ENCODE measurements around the gene WNT6. TPM values are rescaled to one million over a fixed set of nuclear protein-coding genes. Genes with fewer than 3 reads are reported as not detected.

WNT6 gene
- total RNA-seq, 4 donors from 2014 or later: 0.73 to 0.76 TPM; not detected in 2

DNA sequence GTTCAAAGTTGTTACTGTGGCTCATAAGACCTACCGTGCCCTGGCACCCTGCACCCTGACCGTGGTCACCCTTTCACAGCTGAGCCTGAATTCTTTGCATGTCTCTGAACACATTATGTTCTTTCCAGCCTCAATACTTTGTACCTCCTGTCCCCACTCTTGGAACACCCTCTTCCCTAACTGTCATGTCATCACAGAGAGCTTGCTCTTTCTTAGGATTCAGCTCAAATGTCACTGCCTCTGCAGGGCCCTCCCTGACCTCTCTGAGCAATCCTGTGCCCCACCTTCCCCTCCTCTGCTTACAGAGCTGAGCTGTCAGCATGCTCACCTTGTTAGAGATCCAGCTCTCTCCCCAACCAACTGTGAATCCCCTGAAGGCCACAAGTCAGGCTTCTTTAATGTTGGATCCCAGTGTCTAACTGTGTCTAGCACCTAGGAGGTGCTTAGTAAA lies 43.0 kb upstream of the WNT6 start:
- WGBS, 2 donors: 82 to 96% methylated on average over 2 of the region's 2 CpGs
- H3K4me1 ChIP-seq: peaks cover 0 to 8% (median 0%) of the 10 kb centered on the region in 3 donors

GRCh38 chr2:218819093-218819492 lies 40.5 kb upstream of the WNT6 start:
- no peaks in the 10 kb centered on the region for H3K9me3 ChIP-seq

More for the DNA sequence above, 43.0 kb upstream of the WNT6 start:
- Histone ChIP-seq H3K9me3 (no peaks in the 10 kb centered on the region), H3K4me3 (no peak overlapping the region), H3K27me3 (no peaks in the 10 kb centered on the region), H3K36me3 (peaks cover 0 to 64% (median 6%) of the 10 kb centered on the region in 3 donors), H3K27ac (no peak overlapping the region)
- intact Hi-C loops (cut with DNase I): no loop called here
- DNase-seq: no peak
- TF ChIP-seq CTCF (IDR thresholded peaks at IDR 0.05): no peak
- no peak for TF ChIP-seq POLR2A (IDR thresholded peaks at IDR 0.05)

DNA sequence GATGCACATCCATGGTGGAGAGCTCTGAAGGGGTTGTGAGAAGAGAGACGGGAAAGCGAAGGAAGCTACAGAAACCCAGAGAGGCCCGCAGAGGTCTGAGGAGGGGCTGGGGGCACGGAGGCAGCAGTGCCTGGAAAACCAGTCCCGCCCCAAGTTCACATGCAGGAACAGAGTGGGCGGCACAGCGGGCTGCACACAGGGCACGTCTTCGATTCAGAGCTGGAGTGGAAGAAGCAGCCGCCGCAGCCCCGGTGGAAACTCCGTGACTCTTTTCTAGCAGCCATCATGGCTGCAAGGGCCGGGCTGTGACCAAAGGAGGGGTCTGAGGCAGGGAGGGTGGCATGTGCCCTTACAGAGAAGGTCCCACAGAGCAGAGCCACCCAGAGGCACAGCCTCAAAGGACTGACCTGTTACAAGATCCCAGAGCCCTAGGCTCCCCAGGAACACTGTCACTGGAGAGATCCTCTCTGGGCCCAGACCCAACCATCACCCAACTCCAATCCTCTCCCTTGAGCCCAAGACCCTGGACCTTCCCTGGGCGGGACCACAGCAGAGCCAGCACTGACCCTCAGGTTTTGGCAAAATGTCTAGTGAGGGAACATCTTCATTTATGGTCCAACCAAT lies 38.7 kb upstream of the WNT6 start:
- 86 to 91% methylated on average over 9 to 10 of the region's 15 CpGs for WGBS, 2 donors
- intact Hi-C loops (cut with DNase I): no loop called here
- no peak overlapping the region for H3K27ac ChIP-seq
- no peak overlapping the region for H3K4me3 ChIP-seq
- H3K4me1 ChIP-seq: no peaks in the 10 kb centered on the region
- no peaks in the 10 kb centered on the region for H3K9me3 ChIP-seq
- TF ChIP-seq CTCF (IDR thresholded peaks at IDR 0.05) (no peak), POLR2A (IDR thresholded peaks at IDR 0.05) (no peak)
- H3K36me3 ChIP-seq: peaks cover 0 to 27% (median 0%) of the 10 kb centered on the region in 3 donors
- H3K27me3 ChIP-seq: no peaks in the 10 kb centered on the region
- no peak for DNase-seq

More at GRCh38 chr2:218819093-218819492, 40.5 kb upstream of the WNT6 start:
- no peak overlapping the region for H3K27ac ChIP-seq
- no peak for DNase-seq
- H3K36me3 ChIP-seq: peaks cover 0 to 44% (median under 1%) of the 10 kb centered on the region in 3 donors
- no peak overlapping the region for H3K4me3 ChIP-seq
- intact Hi-C loops (cut with DNase I): no loop called here
- no peak for TF ChIP-seq POLR2A (IDR thresholded peaks at IDR 0.05)
- no peak for TF ChIP-seq CTCF (IDR thresholded peaks at IDR 0.05)
- 86 to 91% methylated on average over 7 of the region's 7 CpGs for WGBS, 2 donors
- no peaks in the 10 kb centered on the region for H3K27me3 ChIP-seq
- peaks cover 0 to 8% (median 0%) of the 10 kb centered on the region in 3 donors for H3K4me1 ChIP-seq

DNA sequence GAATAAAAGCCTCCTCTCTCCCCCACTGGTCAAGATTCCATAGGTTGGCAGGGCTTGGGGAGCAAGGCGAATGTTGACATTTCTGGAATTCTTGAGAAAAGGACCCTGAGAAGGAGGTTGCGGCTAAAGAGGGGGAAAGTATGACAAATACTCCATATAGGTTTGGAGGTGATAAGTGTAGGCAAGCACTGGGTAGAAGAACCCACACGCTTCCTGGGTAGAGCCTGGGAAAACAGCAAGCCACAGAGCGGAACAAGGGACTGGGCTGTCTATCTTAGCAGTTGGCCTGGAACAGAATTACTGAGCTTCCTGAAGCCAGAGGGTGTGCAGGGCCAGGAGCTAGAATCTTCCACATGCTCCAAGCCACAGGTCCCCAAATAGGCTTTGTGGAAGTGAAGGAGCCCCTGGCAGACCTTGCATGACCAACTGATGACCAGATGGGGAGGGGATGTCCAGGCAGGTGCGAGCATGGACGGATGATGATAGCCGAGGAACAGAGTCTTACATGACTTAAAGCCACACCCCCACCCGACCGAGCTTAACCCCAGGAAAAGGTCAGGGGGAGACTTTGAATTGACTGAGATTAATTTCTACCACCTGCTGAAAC lies 37.9 kb upstream of the WNT6 start:
- Histone ChIP-seq H3K4me1 (no peaks in the 10 kb centered on the region), H3K9me3 (no peaks in the 10 kb centered on the region), H3K36me3 (peaks cover 0 to 18% (median 0%) of the 10 kb centered on the region in 3 donors), H3K27me3 (no peaks in the 10 kb centered on the region), H3K4me3 (no peak overlapping the region), H3K27ac (no peak overlapping the region)
- 67 to 73% methylated on average over 6 to 9 of the region's 9 CpGs for WGBS, 2 donors
- intact Hi-C loops (cut with DNase I): no loop called here
- no peak for TF ChIP-seq POLR2A (IDR thresholded peaks at IDR 0.05)
- no peak for TF ChIP-seq CTCF (IDR thresholded peaks at IDR 0.05)
- no peak for DNase-seq

DNA sequence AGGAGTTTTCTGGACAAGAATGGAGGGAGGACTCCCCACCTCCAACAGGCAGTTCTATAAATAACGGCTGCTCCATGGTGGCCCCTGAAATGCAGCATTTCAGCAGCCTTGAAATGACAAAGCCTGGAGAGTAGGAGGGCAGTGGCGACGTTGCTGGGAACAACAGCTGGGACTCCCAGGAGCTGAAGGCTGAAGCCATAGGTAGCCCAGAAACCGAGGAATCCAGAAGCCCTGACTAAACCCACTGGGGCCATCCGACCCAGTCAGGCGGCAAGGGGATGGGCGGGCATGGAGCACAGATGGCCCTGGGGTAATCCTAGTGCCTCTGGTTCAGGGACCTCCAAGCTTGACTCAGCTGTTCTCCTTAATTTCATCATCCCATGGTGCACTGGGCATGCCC lies 37.0 kb upstream of the WNT6 start:
- DNase-seq: no peak

More for the DNA sequence above, 37.0 kb upstream of the WNT6 start:
- WGBS, 2 donors: 74 to 83% methylated on average over 3 of the region's 7 CpGs
- intact Hi-C loops (cut with DNase I): no loop called here
- Histone ChIP-seq H3K4me1 (no peaks in the 10 kb centered on the region), H3K9me3 (no peaks in the 10 kb centered on the region), H3K27ac (no peak overlapping the region), H3K4me3 (no peak overlapping the region), H3K27me3 (no peaks in the 10 kb centered on the region), H3K36me3 (peaks cover 0 to 17% (median 0%) of the 10 kb centered on the region in 3 donors)
- TF ChIP-seq CTCF (IDR thresholded peaks at IDR 0.05): no peak
- TF ChIP-seq POLR2A (IDR thresholded peaks at IDR 0.05): no peak

All from esophagus squamous epithelium (tissue), 5 donors.